GM21786 (cell line): ENCODE results near the gene MUS81.
"Not testable (repeated sequence)": the region's sequence is repeated elsewhere in the genome, so short reads cannot be mapped to it uniquely, and the experiment has no call there.

Source experiments
- ATAC-seq: cut with Tn5 transposase; IDR thresholded peaks from one replicate; pipeline ENCODE4 v1.9.1; 2021; ENCODE audit not compliant: unreplicated experiment

Gene MUS81

GRCh38 chr11:65860278-65861164 lies at the start of gene MUS81:
MUS81 (plus strand) TSS chr11:65860433; CDS start chr11:65860754, 321 bp downstream.
- ATAC-seq, result peak; percentile 27

GRCh38 chr11:65811764-65812475 lies 48.3 kb upstream of the MUS81 start:
- no peak for ATAC-seq

GRCh38 chr11:65814131-65814985 lies 45.9 kb upstream of the MUS81 start:
- ATAC-seq, result no peak

- ATAC-seq, result no peak
Observed at GRCh38 chr11:65814986-65815565, 45.2 kb upstream of the MUS81 start.

GRCh38 chr11:65816696-65817095 lies 43.5 kb upstream of the MUS81 start:
- ATAC-seq, result no peak

- no peak for ATAC-seq
Observed at GRCh38 chr11:65817312-65817834, 42.9 kb upstream of the MUS81 start.

- ATAC-seq, result peak; percentile 71
Observed at GRCh38 chr11:65817835-65818680, 42.2 kb upstream of the MUS81 start.

GRCh38 chr11:65821107-65821506 lies 39.1 kb upstream of the MUS81 start:
- no peak for ATAC-seq

GRCh38 chr11:65822776-65823528 lies 37.3 kb upstream of the MUS81 start:
- ATAC-seq, result no peak

GRCh38 chr11:65826984-65827735 lies 33.1 kb upstream of the MUS81 start:
- no peak for ATAC-seq

- no peak for ATAC-seq
Observed at GRCh38 chr11:65829459-65829858, 30.8 kb upstream of the MUS81 start.

GRCh38 chr11:65832231-65832630 lies 28.0 kb upstream of the MUS81 start:
- not testable (repeated sequence) for ATAC-seq

GRCh38 chr11:65833297-65834030 lies 26.8 kb upstream of the MUS81 start, which contains the start of gene SNX32:
SNX32 (plus strand) TSS chr11:65833963; CDS start chr11:65834066, 103 bp downstream.
- ATAC-seq, result peak; percentile 92

GRCh38 chr11:65834202-65834601 lies 26.0 kb upstream of the MUS81 start:
- no peak for ATAC-seq

GRCh38 chr11:65842144-65842543 lies 18.1 kb upstream of the MUS81 start:
- ATAC-seq, result no peak

GRCh38 chr11:65843811-65844210 lies 16.4 kb upstream of the MUS81 start:
- ATAC-seq, result no peak

GRCh38 chr11:65844231-65844872 lies 15.9 kb upstream of the MUS81 start:
- no peak for ATAC-seq
